Osteoblast (primary cell): ENCODE results near the gene CNNM3. TPM values are rescaled to one million over a fixed set of nuclear protein-coding genes. Genes with fewer than 3 reads are reported as not detected.

Experiments
- DNase-seq: peaks from one replicate; pipeline ENCODE4 v3.0.0; 2011; ENCODE audit warnings: low spot score, mixed read lengths; ENCODE audit not compliant: insufficient read length; ENCODE audit errors: missing footprints
- H2AFZ ChIP-seq: 2 replicates; pipeline ENCODE4 v1.6.0; 2011; ENCODE audit warnings: mild to moderate bottlenecking, low read length
- H3K27ac ChIP-seq: 2 replicates; pipeline ENCODE4 v1.5.1; 2011; ENCODE audit warnings: mild to moderate bottlenecking, low read depth, low read length, moderate library complexity
- H3K27me3 ChIP-seq: 2 replicates; pipeline ENCODE4 v1.6.0; 2012; ENCODE audit warnings: mild to moderate bottlenecking, control low read depth, inconsistent platforms, low read length, moderate library complexity; ENCODE audit not compliant: insufficient read depth
- H3K36me3 ChIP-seq: 2 replicates; pipeline ENCODE4 v1.5.1; 2011; ENCODE audit warnings: mild to moderate bottlenecking, low read length, control low read depth, moderate library complexity; ENCODE audit not compliant: insufficient read depth
- H3K4me1 ChIP-seq: 2 replicates; pipeline ENCODE4 v1.5.1; 2011; ENCODE audit warnings: mild to moderate bottlenecking, low read length, control low read depth, moderate library complexity; ENCODE audit not compliant: insufficient read depth
- H3K4me2 ChIP-seq: 2 replicates; pipeline ENCODE4 v1.6.0; 2011; ENCODE audit warnings: mild to moderate bottlenecking, low read length; ENCODE audit not compliant: insufficient read depth
- H3K4me3 ChIP-seq: fragments of 200-600 bp; sonication (generic); 3 replicates; pipeline ENCODE4 v1.5.1; 2012; ENCODE audit warnings: mild to moderate bottlenecking, low read length, inconsistent platforms; ENCODE audit not compliant: insufficient read depth
- H3K79me2 ChIP-seq: 2 replicates; pipeline ENCODE4 v1.6.0; 2012; ENCODE audit warnings: mild to moderate bottlenecking, low read length, control low read depth, inconsistent platforms; ENCODE audit not compliant: insufficient read depth
- H3K9me3 ChIP-seq: 2 replicates; pipeline ENCODE4 v1.5.1; 2011; ENCODE audit warnings: low read depth, low read length, control low read depth
- H4K20me1 ChIP-seq: 2 replicates; pipeline ENCODE4 v1.6.0; 2012; ENCODE audit warnings: mild to moderate bottlenecking, low read length, control low read depth; ENCODE audit not compliant: insufficient read depth
- CTCF ChIP-seq: IDR thresholded peaks from 2 replicates; pipeline ENCODE4 v1.5.1; 2011; ENCODE audit warnings: mild to moderate bottlenecking, low read depth, low read length, moderate library complexity; ENCODE audit errors: extremely low read depth
- total RNA-seq: library from RNA; depleted of rRNA; stranded (reverse); fragments of >200 nt; gene quantifications from 2 replicates; pipeline ENCODE4 v1.2.3, GENCODE V29; 2012

The CNNM3 gene
- total RNA-seq, 1 donor = 8.7 TPM

GRCh38 chr2:96875498-96876268 is 59.6 kb downstream of the CNNM3 start:
- no peak for TF ChIP-seq CTCF
- H2AFZ ChIP-seq = peak overlapping the region; percentile 43
- H4K20me1 ChIP-seq = no peaks in the 10 kb centered on the region
- H3K79me2 ChIP-seq = no peaks in the 10 kb centered on the region
- no peaks in the 10 kb centered on the region for H3K9me3 ChIP-seq
- H3K4me1 ChIP-seq = peaks cover 42% of the 10 kb centered on the region
- no peaks in the 10 kb centered on the region for H3K27me3 ChIP-seq
- no peaks in the 10 kb centered on the region for H3K36me3 ChIP-seq
- peak overlapping the region; percentile 16 for H3K4me3 ChIP-seq
- DNase-seq = peak; percentile 74
- H3K4me2 ChIP-seq = peak overlapping the region; percentile 43
- H3K27ac ChIP-seq = peak overlapping the region; percentile 91

DNA sequence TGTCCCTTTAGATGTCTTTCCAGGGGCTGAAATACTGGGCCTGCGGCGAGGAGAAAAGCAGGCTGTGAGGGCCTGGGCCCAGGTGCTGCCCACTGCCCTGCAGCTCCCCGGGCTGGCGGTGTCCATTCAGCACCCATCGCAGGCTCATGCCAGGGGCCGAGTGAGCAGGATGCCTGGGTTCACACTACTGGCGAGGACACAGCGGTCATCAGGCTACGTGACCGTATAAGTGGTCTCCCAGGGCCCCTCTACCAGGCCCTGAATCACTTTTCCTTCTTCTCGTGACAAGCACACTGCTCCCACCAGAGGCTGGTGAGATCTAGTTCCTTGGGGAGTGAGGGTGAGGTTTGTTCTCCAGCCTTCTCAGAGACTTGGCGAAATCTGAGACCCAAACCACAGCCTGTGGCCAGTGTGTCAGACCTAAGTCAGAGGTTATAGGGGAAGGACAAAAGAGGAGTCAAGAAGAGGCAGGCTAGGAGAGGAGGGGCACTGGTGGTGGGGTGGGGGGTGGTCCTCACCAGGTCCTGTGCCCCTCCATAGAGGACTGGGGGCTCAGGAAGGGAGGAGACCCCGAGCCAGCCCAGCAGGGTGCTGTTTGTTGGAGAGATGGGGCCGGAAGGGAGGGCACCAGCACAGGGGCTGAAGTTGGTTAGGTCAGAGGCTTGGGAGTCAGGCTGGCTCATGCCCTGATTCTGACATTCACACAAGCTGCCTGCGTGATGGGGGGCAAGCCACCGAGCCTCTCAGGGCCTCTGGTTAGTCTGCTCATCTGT is 60.4 kb downstream of the CNNM3 start:
- no peaks in the 10 kb centered on the region for H3K9me3 ChIP-seq
- no peaks in the 10 kb centered on the region for H3K36me3 ChIP-seq
- peak; percentile 100 for DNase-seq
- peak overlapping the region; percentile 91 for H3K27ac ChIP-seq
- no peak for TF ChIP-seq CTCF
- peaks cover 38% of the 10 kb centered on the region for H3K4me1 ChIP-seq
- H3K27me3 ChIP-seq = no peaks in the 10 kb centered on the region
- no peaks in the 10 kb centered on the region for H4K20me1 ChIP-seq
- peak overlapping the region; percentile 16 for H3K4me3 ChIP-seq
- H2AFZ ChIP-seq = peak overlapping the region; percentile 41
- no peaks in the 10 kb centered on the region for H3K79me2 ChIP-seq
- peak overlapping the region; percentile 48 for H3K4me2 ChIP-seq

- H3K4me2 ChIP-seq = no peak overlapping the region
- H3K27me3 ChIP-seq = no peaks in the 10 kb centered on the region
- H3K79me2 ChIP-seq = no peaks in the 10 kb centered on the region
- H3K27ac ChIP-seq = peak overlapping the region; percentile 91
- H3K36me3 ChIP-seq = no peaks in the 10 kb centered on the region
- H4K20me1 ChIP-seq = no peaks in the 10 kb centered on the region
- peaks cover 38% of the 10 kb centered on the region for H3K4me1 ChIP-seq
- H3K9me3 ChIP-seq = no peaks in the 10 kb centered on the region
- H3K4me3 ChIP-seq = no peak overlapping the region
- no peak overlapping the region for H2AFZ ChIP-seq
- no peak for DNase-seq
- no peak for TF ChIP-seq CTCF
Measured at GRCh38 chr2:96877042-96877451, 61.0 kb downstream of the CNNM3 start.

GRCh38 chr2:96877631-96878092 is 61.6 kb downstream of the CNNM3 start:
- Histone ChIP-seq H3K36me3 (no peaks in the 10 kb centered on the region), H3K9me3 (no peaks in the 10 kb centered on the region), H3K4me1 (peaks cover 36% of the 10 kb centered on the region), H2AFZ (no peak overlapping the region), H3K4me3 (no peak overlapping the region), H3K4me2 (no peak overlapping the region), H3K27ac (no peak overlapping the region), H3K79me2 (no peaks in the 10 kb centered on the region), H4K20me1 (no peaks in the 10 kb centered on the region), H3K27me3 (no peaks in the 10 kb centered on the region)
- TF ChIP-seq CTCF = no peak
- DNase-seq = no peak
